ENCODE data around the gene CDKN2B-AS1. TPM values are rescaled to one million over a fixed set of nuclear protein-coding genes. Genes with fewer than 3 reads are reported as not detected.

The CDKN2B-AS1 gene
- total and polyA plus RNA-seq, 2 donors from 2014 or later = 0.82 TPM; not detected in 1

GRCh38 chr9:21996858-21997257 is 2.3 kb downstream of the CDKN2B-AS1 start:
- FAIRE-seq (no peak), DNase-seq (no peak)
- TF ChIP-seq, protein P1, sequence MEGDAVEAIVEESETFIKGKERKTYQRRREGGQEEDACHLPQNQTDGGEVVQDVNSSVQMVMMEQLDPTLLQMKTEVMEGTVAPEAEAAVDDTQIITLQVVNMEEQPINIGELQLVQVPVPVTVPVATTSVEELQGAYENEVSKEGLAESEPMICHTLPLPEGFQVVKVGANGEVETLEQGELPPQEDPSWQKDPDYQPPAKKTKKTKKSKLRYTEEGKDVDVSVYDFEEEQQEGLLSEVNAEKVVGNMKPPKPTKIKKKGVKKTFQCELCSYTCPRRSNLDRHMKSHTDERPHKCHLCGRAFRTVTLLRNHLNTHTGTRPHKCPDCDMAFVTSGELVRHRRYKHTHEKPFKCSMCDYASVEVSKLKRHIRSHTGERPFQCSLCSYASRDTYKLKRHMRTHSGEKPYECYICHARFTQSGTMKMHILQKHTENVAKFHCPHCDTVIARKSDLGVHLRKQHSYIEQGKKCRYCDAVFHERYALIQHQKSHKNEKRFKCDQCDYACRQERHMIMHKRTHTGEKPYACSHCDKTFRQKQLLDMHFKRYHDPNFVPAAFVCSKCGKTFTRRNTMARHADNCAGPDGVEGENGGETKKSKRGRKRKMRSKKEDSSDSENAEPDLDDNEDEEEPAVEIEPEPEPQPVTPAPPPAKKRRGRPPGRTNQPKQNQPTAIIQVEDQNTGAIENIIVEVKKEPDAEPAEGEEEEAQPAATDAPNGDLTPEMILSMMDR (IDR thresholded peaks at IDR 0.05; ENCODE audit: borderline replicate concordance, extremely low read depth, insufficient read depth) = no peak
- no peak overlapping the region for H3K9ac ChIP-seq (ENCODE audit: low read length in 3 of 3)
- H3K4me1 ChIP-seq (ENCODE audit: control insufficient read depth in 2 of 3, insufficient read depth in 2 of 3, low read depth in 1 of 3, low read length in 3 of 3) = peaks cover 0 to 12% (median 0%) of the 10 kb centered on the region in 3 donors
- H3K36me3 ChIP-seq (ENCODE audit: control insufficient read depth in 2 of 3, insufficient read depth in 3 of 3, low read length in 3 of 3) = no peaks in the 10 kb centered on the region
- no peak overlapping the region for H3K27ac ChIP-seq (ENCODE audit: low read depth in 2 of 2, low read length in 2 of 2)
- H3K27me3 ChIP-seq (ENCODE audit: control insufficient read depth, insufficient read depth, low read length) = peaks cover 48% of the 10 kb centered on the region
- intact Hi-C loops (cut with DNase I) = no loop called here
- no peaks in the 10 kb centered on the region for H3K9me3 ChIP-seq (ENCODE audit: control insufficient read depth in 2 of 3, insufficient read depth in 1 of 3, low read length in 3 of 3)
- H3K4me3 ChIP-seq (ENCODE audit: low read length in 3 of 3) = no peak overlapping the region

- TF ChIP-seq, protein P1 (IDR thresholded peaks at IDR 0.05; ENCODE audit: borderline replicate concordance, extremely low read depth, insufficient read depth) = no peak
- FAIRE-seq (no peak), DNase-seq (no peak)
- no peaks in the 10 kb centered on the region for H3K9me3 ChIP-seq (ENCODE audit: control insufficient read depth in 2 of 3, insufficient read depth in 1 of 3, low read length in 3 of 3)
- no peak overlapping the region for H3K9ac ChIP-seq (ENCODE audit: low read length in 3 of 3)
- intact Hi-C loops (cut with DNase I) = no loop called here
- H3K27ac ChIP-seq (ENCODE audit: low read depth in 2 of 2, low read length in 2 of 2) = no peak overlapping the region
- H3K4me3 ChIP-seq (ENCODE audit: low read length in 3 of 3) = no peak overlapping the region
- H3K36me3 ChIP-seq (ENCODE audit: control insufficient read depth in 2 of 3, insufficient read depth in 3 of 3, low read length in 3 of 3) = no peaks in the 10 kb centered on the region
- H3K4me1 ChIP-seq (ENCODE audit: control insufficient read depth in 2 of 3, insufficient read depth in 2 of 3, low read depth in 1 of 3, low read length in 3 of 3) = peaks cover 0 to 12% (median 0%) of the 10 kb centered on the region in 3 donors
- peaks cover 50% of the 10 kb centered on the region for H3K27me3 ChIP-seq (ENCODE audit: control insufficient read depth, insufficient read depth, low read length)
Measured at GRCh38 chr9:21997480-21997879, 2.9 kb downstream of the CDKN2B-AS1 start.

GRCh38 chr9:21998026-21998425 is 3.4 kb downstream of the CDKN2B-AS1 start:
- Histone ChIP-seq H3K27ac (ENCODE audit: low read depth in 2 of 2, low read length in 2 of 2) (no peak overlapping the region), H3K9ac (ENCODE audit: low read length in 3 of 3) (no peak overlapping the region), H3K4me3 (ENCODE audit: low read length in 3 of 3) (no peak overlapping the region), H3K4me1 (ENCODE audit: control insufficient read depth in 2 of 3, insufficient read depth in 2 of 3, low read depth in 1 of 3, low read length in 3 of 3) (peaks cover 0 to 12% (median 0%) of the 10 kb centered on the region in 3 donors), H3K27me3 (ENCODE audit: control insufficient read depth, insufficient read depth, low read length) (peaks cover 52% of the 10 kb centered on the region), H3K9me3 (ENCODE audit: control insufficient read depth in 2 of 3, insufficient read depth in 1 of 3, low read length in 3 of 3) (no peaks in the 10 kb centered on the region), H3K36me3 (ENCODE audit: control insufficient read depth in 2 of 3, insufficient read depth in 3 of 3, low read length in 3 of 3) (no peaks in the 10 kb centered on the region)
- no peak for DNase-seq
- intact Hi-C loops (cut with DNase I) = no loop called here
- TF ChIP-seq, protein P1 (IDR thresholded peaks at IDR 0.05; ENCODE audit: borderline replicate concordance, extremely low read depth, insufficient read depth) = no peak
- FAIRE-seq = no peak

DNA sequence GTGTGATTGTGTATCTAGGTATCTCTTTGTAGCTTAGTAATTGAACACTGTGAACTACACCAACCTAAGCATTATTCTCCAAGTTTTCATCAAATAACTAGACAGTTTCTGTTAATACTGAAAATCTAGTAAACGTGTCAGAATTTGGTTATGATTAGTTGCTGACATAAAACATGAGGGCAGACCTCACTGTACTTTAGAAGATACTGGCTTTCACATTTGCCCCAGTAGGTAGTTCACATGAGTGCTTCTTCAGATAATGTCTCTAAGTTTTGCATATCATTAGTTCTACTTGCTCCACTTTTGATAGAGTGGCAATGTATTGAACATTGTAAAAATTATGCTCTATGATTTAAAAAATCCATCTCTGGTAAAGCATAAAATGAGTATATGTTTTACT is 7.4 kb downstream of the CDKN2B-AS1 start:
- intact Hi-C loops (cut with DNase I) = no loop called here

More for the DNA sequence above, 7.4 kb downstream of the CDKN2B-AS1 start:
- TF ChIP-seq, protein P1 (IDR thresholded peaks at IDR 0.05; ENCODE audit: borderline replicate concordance, extremely low read depth, insufficient read depth) = no peak
- FAIRE-seq (no peak), DNase-seq (no peak)
- H3K9ac ChIP-seq (ENCODE audit: low read length in 3 of 3) = no peak overlapping the region
- H3K4me3 ChIP-seq (ENCODE audit: low read length in 3 of 3) = no peak overlapping the region
- H3K4me1 ChIP-seq (ENCODE audit: control insufficient read depth in 2 of 3, insufficient read depth in 2 of 3, low read depth in 1 of 3, low read length in 3 of 3) = no peaks in the 10 kb centered on the region
- H3K9me3 ChIP-seq (ENCODE audit: control insufficient read depth in 2 of 3, insufficient read depth in 1 of 3, low read length in 3 of 3) = no peaks in the 10 kb centered on the region
- H3K27ac ChIP-seq (ENCODE audit: low read depth in 2 of 2, low read length in 2 of 2) = no peak overlapping the region
- peaks cover 65% of the 10 kb centered on the region for H3K27me3 ChIP-seq (ENCODE audit: control insufficient read depth, insufficient read depth, low read length)
- no peaks in the 10 kb centered on the region for H3K36me3 ChIP-seq (ENCODE audit: control insufficient read depth in 2 of 3, insufficient read depth in 3 of 3, low read length in 3 of 3)

Data from kidney (tissue), 14 donors.